OCI-LY7 (cell line): ENCODE data around the gene ZNF423.

Source experiments
- CTCF ChIP-seq: fragments of 200-600 bp; sonication (generic); conservative IDR thresholded peaks from 2 replicates; pipeline ENCODE4 v1.5.1; 2014; ENCODE audit warnings: mild to moderate bottlenecking, antibody characterized with exemption, low read length, moderate library complexity, mixed read lengths
- EZH2phosphoT487 ChIP-seq: fragments of 200-600 bp; sonication (generic); IDR thresholded peaks from 2 replicates; pipeline ENCODE4 v1.6.1; 2018; ENCODE audit warnings: low read depth, borderline replicate concordance, mild to moderate bottlenecking, mixed run types, antibody characterized with exemption, low read length, moderate library complexity, mixed read lengths

GRCh38 chr16:49674990-49675389 is 180.9 kb downstream of the ZNF423 start:
- no peak for TF ChIP-seq CTCF
- TF ChIP-seq EZH2phosphoT487, result no peak
